Sciatic nerve (tissue), 2 donors: Measurements from ENCODE around the gene RAPGEF5. TPM values are rescaled to one million over a fixed set of nuclear protein-coding genes. Genes with fewer than 3 reads are reported as not detected.

Source experiments
- ATAC-seq: fragments of 200-7000 bp; cut with Tn5 transposase; one replicate; pipeline ENCODE4 v1.9.1; 2020; ENCODE audit warnings: mild to moderate bottlenecking, moderate library complexity
- DNase-seq: peaks from one replicate; pipeline ENCODE4 v3.0.0-alpha.2; 2020; ENCODE audit warnings: low spot score
- intact Hi-C: fragments of 100-400 bp; cut with DNase I; formaldehyde crosslinking; loops from one replicate; pipeline ENCODE4 v1.14.2; 2022
- total RNA-seq: library from RNA; stranded (reverse); fragmentation: NEBNext Ultra II Directional; extraction: Animal tissue kit (Norgen Biotek cat#: 25700); gene quantifications from one replicate; pipeline ENCODE4 v1.2.1, GENCODE V29; 2021
- donor health status: DM: no; HTN: no; CAD: no.
- donor health status: DM: no; HTN: no; CAD: no.

The RAPGEF5 gene
- total RNA-seq, 1 donor from 2014 or later: 62.8 TPM

DNA sequence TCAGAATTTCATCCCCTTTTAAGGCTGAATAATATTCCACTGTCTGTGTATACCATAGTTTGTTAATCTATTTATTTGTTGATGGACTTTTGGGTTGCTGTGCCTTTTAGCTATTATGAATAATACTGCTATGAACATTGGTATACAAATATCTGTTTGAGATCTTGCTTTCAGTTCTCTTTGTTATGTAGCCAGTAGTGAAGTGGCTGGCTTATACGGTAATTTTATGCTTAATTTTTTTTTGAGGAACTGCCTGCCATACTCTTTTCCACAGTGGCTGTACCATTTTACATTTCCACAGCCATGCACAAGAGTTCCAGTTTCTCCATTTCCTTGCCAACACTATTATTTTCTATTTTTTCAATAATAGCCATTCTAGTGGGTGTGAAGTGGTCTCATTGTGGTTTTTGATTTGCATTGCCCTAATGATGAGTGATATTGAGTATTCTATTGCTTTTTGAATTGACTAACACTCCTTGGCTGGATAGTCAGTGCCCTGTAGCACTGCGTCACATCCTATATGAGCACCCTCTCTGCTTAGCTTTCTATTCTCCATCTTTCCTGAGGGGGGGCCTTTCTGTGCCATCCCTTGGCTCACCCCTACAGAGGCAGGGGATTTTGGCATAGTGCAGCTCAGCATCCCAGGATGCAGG is 29.4 kb upstream of the RAPGEF5 start:
- no peak for ATAC-seq
- intact Hi-C loops: no loop called here
- no peak for DNase-seq

DNA sequence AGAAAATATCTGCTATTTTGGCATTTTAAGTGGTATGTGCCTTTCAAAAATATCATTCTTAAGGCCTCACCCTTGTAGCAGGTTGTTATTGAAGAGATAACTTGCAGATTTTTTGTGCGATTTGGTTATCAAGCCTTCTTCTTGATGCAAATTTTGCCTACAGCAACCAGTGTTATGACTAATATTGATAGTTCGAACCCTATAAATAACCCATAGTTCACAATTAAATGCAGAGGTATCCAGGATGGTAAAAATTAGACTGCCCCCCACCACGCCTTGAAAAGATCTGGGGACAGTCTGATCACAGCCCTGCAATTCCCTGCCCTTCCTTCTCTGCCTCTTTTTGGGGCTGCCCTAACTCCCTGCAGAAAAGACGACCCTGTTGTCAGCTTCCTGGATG is 28.4 kb upstream of the RAPGEF5 start:
- ATAC-seq (no peak), DNase-seq (no peak)
- intact Hi-C loops: no loop called here

DNA sequence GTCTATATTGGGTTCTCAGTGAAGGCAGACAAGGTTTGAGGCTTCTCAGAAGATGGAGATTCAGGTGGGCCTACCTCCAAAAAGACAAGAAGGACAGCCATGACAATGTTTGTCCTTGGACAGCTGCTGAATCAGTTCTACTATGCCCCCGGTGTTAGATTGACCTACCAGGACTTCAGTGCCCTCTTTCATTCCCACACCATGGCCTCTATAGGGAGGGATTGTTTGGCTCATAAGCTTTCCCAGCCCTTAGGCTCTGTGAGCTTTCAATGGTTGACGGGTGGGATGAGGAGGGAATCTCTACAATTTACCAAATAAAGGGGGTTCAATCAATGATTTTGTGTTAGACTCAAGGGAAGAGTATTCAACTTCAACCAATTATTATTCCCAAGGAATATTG is 23.4 kb upstream of the RAPGEF5 start:
- DNase-seq: no peak
- ATAC-seq: no peak
- intact Hi-C loops: no loop called here

DNA sequence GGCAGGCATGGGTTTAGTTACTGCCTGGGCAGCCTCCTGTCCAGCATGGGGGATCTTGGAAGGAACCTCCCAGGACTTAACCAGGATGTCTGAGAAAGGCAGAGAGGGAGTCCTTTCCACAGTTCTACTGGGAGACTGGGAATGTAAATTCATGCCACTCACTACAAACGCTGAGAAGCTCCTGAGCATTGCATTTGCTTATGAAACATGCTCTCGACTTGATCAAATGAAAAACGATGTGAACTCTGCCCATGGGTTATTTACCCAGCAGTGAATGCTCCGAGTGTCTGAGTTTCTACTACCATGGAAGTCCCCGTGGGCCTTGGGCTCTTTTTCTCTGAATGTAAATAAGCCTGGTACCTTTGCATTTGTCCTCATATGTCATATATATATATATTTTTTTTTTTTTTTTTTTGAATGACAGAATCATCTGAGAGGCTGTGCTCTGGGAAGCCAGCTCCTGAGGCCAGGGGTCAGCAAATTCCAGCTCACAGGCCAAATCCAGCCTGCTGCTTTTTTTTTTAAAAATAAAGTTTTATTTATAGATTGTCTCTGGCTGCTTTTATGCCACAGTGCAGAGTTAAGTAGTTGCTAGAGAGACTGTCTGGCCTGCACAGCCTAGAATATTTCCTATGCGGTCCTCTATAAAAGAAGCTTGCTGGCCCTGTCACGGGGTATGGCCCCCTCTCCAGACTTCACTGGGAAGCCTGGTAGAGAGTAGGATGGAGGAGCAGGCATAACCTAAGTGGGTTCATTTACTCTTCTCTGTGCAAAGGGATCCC is 21.4 kb upstream of the RAPGEF5 start:
- intact Hi-C loops: no loop called here
- ATAC-seq (no peak), DNase-seq (no peak)

DNA sequence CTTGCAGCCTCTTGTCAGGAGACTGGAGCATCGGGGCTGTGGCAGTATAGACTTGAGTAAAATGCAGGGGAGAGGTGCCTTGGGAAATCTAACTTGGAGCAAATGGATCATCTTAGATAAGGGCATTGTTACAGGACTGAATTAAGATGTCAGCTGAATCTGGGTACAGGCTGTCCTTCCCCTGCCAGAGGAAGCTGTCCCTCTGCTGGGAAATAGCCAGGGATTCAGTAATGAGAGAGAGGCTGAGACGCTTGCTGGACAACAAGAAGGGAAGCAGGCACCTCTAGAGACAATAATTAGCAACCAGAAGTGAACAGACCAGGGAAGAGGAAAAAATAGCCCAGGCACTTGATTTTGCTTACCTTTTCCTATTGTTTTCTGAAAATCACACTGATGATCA is 20.7 kb upstream of the RAPGEF5 start:
- intact Hi-C loops: no loop called here
- no peak for DNase-seq
- ATAC-seq: no peak

DNA sequence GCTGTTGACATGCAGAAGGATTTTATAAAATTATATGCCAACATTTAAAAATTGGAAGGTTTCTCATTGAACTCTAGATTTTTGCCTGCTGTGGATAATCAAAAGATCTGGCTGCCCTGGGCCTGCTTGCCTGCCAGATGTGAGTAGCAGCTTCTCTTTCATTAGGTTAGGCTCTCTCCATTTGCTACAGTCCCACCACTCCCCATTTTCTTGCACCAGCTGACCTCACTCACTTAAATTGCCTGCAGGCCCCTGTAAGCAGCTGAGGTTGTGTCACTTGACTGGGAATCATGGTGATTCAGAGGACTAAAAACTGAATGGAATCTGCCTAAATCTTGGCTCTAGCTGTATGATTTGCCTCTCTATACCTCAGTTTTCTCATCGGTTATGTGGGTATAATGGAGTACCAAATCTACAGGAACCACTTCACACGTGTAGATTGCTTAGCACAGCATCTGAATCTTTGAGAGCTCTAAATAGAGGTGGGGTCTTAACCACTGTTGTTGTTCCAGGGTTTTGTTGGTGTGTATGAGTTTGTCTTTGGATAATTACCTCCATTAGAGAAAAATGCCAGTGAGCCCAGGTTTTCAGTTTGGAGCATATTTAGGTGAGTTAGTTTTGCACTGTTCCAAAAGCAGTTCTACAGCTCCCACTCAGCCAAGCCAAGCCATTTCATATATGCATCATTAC is 18.6 kb upstream of the RAPGEF5 start:
- intact Hi-C loops: no loop called here
- ATAC-seq (no peak), DNase-seq (no peak)

DNA sequence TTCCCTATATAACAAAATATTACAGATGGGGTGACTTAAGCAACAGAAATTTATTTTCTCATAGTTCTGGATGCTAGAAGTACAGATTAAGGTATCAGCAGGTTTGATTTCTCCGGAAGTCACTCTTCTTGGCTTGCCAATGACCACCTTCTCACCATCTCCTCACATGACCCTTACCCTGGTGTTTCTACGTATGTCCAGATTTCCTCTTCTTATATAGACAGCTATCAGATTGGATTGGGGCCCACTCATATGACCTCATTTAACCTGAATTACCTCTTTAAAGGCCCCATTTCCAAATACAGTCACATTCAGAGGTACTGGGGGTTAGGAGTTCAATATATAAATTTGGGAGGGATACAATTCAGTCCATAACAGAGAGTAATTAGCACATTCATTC is 17.0 kb upstream of the RAPGEF5 start:
- intact Hi-C loops: no loop called here
- ATAC-seq (no peak), DNase-seq (no peak)

DNA sequence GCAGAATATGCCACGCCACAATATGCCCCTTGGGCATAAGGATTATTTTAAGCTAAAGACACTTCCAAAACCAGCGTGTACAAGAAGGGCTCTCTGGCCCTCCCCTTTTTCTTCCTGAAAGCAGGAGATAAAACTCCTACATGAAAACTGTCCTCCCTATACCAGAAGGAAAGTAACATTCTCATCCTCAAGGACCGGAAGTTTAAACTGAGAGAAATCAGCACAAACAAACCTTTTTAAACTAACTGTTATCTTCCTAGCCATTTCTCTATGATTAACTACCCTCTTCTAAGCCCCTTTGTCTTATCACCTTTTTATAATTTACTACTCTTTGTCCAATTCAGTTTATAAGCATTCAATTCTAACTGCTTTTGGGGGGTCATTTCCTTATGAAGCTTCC is 16.4 kb upstream of the RAPGEF5 start:
- DNase-seq (no peak), ATAC-seq (no peak)
- intact Hi-C loops: no loop called here

DNA sequence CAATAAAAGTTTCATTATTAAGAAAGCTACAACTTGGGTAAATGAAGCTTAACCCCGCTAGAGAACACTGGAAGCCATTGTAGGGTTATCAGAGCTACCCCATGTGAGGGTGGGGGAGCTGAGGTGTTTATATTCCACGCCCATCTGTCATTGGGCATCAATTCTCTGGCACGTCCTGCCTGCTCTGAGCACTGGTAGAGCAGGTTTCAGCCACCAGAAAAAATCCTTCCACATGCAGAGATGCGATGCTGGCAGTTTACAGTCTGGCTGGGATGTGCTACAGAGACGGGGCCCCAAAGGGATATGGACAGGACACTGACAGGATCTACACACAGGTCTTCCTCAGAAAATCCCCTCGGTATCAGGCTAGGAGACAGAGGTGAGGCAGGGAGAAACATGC is 15.9 kb upstream of the RAPGEF5 start:
- DNase-seq: no peak
- intact Hi-C loops: no loop called here
- no peak for ATAC-seq

DNA sequence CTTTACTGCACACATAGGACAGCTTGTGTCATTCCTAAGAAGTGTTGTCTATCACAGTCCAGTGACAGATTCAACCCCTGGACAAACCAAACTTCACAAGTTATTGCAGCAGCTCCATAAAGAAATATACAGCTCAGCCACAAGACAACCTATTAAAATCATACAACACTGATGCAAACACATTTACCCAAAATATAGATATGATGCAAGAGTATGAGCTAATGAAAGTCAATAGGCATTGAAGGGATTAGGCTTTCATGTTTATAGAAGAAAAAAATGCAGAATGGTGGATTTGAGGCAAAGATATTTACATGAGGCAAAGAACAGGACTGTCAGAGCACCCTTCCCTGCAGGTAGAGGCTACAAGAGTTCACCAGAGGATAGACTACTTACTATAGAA is 14.9 kb upstream of the RAPGEF5 start:
- no peak for ATAC-seq

DNA sequence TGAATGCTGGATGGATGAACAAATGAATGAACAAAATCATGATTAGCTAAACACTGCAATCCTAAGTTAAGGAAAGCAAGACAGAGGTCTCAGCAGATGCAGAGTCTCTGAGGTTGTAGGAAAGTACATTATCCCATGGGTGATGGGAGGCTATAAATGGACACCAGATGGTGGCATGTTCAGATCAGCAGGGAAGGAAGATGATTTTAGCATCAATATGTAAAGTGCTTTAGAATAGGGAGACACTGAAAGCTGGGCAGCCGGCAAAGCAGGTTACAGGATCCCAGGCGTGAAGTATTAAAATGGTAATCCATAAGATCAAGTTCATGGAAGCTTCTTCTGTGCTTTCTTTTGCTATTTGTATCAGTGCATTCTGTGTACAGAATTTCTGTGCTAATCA is 7.9 kb upstream of the RAPGEF5 start:
- no peak for ATAC-seq
- intact Hi-C loops: no loop called here
- DNase-seq: no peak

More for the DNA sequence above, 14.9 kb upstream of the RAPGEF5 start:
- DNase-seq: no peak
- intact Hi-C loops: no loop called here

DNA sequence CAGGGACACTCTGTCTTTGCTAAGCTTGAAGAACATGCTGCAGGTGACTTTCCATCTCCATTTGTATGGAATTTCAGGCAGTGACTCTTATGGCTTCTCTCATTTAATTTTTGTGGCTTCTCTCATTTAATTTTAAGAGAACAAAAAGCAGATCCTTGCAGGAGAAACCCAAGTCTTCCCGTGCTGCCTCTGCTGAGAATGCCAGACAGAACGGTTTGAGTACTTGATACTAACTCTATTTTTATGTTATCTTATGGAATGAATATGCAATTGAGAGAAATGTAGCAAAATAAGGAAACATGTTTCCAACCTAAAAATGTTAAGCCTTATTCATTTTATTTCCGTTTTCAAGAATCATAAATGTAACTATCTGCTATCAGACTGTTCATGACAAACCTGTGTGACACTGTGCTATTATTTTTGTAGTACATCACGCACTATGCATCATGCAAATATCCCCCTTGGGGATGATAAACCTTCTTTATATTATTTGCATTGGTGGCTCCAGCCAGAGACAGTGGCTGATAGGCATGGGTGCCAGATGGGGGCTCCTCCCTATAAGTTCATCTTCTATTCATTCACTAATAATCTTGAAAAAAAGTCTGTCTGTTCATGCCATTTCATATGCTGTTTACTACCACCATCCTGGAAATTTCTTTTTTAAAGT is 6.9 kb upstream of the RAPGEF5 start:
- ATAC-seq (no peak), DNase-seq (no peak)
- intact Hi-C loops: no loop called here

DNA sequence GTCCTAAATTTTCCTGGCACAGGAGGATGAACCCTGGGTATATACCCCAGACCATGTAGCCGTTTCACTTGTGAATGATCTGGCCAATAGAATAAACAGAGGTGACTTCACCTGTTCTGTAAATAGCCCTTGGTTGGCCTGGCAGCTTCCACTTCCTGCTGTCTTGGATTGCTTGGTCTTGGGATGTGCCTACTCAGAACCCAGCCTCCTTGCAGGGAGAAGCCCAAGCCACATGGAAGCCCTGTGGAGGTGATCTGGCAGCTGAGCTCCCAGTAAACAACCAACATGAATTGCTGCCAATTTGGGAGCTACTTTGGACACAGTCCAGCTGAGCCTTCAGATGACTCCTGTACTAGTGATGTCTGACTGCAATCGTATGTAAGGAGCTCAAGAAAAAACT is 4.8 kb upstream of the RAPGEF5 start:
- no peak for DNase-seq
- ATAC-seq: no peak
- intact Hi-C loops: no loop called here

DNA sequence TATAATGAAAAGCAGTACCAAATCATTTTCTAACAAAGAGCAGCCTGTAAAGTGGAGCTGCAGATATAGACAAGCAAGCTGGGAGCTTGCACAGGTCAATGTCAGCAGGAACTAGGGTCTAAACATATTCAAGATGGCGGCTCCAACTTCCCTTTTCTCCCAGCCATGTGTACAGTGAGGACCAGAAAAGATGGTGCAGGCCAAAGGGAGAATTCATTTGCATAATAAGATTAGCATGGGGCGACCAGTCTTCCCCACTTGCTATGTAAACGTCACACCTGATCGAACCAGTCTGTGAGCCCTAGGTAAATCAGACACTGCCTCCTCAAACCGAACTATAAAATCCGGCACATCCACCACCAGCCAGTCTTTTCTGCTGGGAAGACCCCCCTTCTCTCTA is 4.4 kb upstream of the RAPGEF5 start:
- intact Hi-C loops: no loop called here
- no peak for DNase-seq

DNA sequence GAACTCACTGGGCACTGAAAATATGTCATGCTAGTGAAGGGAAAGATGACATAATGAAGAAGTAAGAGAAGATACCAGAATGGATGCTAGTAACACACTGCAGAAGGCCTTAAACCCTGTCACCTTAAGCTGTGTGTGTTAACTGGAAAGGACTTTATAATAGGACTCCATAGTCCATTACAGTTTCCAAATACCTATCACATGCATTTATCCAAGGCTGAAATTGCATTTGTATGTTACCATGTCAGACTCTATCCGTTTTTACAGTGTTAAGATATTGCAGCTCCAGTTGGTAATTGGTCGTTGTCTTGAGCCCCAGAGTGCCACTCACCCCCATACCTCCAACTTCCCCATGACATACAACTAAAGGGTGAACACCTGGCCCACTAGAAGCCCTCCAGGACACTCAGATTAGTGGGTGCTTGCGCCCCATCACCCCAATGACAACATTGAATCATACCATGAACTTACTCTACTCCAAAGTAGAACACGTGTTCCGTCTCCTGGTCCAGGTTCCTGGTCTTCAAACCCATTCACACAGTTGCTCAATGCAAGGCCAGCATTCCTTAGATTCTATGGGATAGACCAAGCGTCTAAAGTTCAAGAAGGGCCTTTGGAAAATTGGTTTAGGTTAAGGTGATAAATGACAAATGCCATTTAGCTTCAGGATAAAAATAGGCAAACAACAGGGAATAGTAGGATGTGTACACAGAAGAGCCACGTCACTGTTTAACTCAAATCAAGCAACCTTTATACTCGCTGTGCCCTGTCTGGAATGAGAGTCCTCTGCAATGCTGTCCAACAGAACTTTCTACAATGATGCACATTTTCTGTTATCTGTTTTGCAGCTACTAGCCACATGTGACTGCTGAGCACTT is 2.1 kb upstream of the RAPGEF5 start:
- intact Hi-C loops: no loop called here
- DNase-seq: no peak
- ATAC-seq: no peak

More for the DNA sequence above, 4.4 kb upstream of the RAPGEF5 start:
- no peak for ATAC-seq

DNA sequence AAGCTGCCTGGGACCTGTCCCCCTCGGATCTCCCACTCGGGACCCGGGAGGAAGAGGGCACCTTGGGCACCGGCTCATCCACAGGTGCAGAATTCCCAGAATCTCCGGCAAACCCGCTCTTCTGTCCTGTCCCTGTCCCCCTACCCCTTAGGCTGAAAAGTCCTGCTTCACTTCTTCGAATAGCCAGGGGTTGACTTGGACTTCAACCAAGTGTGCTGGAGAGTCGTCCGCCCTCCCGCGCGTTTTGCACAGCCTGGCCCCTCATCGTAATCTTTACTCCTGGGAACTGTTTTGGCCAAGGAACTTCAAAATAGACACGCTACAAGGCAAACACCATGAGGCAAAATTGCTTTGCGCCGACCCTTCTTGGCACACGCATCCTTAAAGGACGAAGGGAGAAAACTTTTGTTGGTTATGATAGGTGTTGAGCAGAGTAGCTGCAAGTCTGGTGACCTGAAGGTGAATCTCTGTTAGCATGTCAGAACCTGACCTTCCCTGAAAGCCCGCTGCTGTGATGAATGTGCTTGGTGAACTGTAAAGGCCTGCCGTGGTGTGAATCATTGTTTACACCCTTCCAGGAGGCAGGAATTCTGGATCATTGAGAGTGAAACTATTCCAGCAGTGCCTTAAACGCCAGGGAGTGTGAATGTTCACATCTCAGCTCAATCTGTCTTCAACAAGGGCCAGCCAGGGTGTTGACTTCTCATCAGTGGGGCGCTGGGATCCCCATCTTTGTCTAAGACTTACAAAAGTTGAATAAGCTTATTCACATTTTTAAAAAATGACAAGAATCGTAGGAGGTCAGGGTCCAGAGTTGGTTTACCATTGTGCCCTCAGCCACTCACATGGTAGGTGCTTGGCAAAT is 589 bp upstream of the RAPGEF5 start:
- ATAC-seq (no peak), DNase-seq (no peak)
- intact Hi-C loops: no loop called here

DNA sequence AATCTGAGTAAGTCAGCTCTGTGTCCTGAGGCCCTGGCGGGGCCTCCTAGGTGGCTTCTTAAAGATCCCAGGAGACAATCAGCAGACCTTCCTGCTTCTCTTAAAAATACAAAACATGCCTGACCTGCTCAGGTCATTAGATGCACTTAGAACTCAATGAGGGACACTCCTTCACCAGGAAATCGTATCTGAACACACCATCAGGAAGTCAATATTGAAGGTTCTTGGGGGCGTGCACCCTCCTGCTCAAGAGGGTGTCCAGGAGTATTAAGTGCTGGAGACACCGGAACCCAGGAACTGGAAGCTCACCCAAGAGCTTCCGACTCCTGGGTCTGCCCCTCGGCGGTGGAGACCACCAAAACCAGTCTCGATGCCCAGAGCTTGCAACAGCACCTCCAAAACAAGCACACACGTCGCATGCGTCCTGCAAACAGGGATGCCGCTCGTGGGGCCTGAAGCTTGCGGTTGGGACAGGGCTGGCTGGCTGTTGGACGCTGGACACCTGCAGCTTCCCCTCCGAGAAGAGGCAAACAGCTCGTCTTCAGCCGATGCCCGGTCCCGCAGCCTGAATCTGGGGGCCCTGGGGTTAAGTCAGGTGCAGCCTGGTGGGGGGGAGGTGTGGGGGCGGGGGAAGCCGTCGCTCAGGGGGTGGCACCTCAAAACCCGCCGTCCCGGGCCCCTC is 803 bp downstream of the RAPGEF5 start:
- ATAC-seq: no peak
- DNase-seq: no peak
- intact Hi-C loops: no loop called here
